K562 (cell line): ENCODE measurements around the gene ZKSCAN8. TPM values are rescaled to one million over a fixed set of nuclear protein-coding genes. Genes with fewer than 3 reads are reported as not detected.
A peak's percentile ranks its signal among the peaks of the same experiment; 100 is the strongest.

Source experiments
- ATAC-seq: fragments of 200-7000 bp; cut with Tn5 transposase; 3 replicates; pipeline ENCODE4 v1.9.1; 2020; ENCODE audit warnings: moderate library complexity
- BruUV-seq: library from RNA; stranded (reverse); fragments of 400-500 nt; replicated peaks from 2 replicates; lab custom pipeline; 2021; lab: Mats Ljungman, UMichigan
- CTCF ChIA-PET: fragments of 300-600 bp; formaldehyde crosslinking; extraction: SDS; loops from one replicate; lab custom pipeline; 2021; ENCODE audit warnings: low intra/inter-chr PET ratio; lab: Yijun Ruan, JAX
- POLR2A ChIA-PET: fragments of 300-600, 350-650 bp; sonication (Branson Sonifier 250); formaldehyde crosslinking; extraction: SDS; loops from one replicate; lab custom pipeline; 2021; ENCODE audit warnings: antibody characterized with exemption, inconsistent platforms; lab: Yijun Ruan, JAX
- DNase-seq, 4 experiments: peaks; one replicate each; pipeline versions ENCODE4 v3.0.0 to v3.0.0-alpha.2; 2011 to 2018; ENCODE audit warnings: low spot score in 3 of 4, mixed read lengths in 3 of 4; ENCODE audit errors: extremely low read depth in 1 of 4
- FAIRE-seq: peaks from 2 replicates; lab custom pipeline; 2011; peaks lifted over from hg19 to GRCh38; lab: Jason Lieb, UNC
- H2AFZ ChIP-seq: 2 replicates; pipeline ENCODE4 v1.6.0; 2011; ENCODE audit warnings: low read depth, low read length, control low read depth, inconsistent platforms
- H3K27ac ChIP-seq: fragments of 200-600 bp; 3 replicates; pipeline ENCODE4 v1.8.0; 2011; ENCODE audit warnings: low read depth, mild to moderate bottlenecking, control low read depth, inconsistent platforms, low read length, moderate library complexity, mixed read lengths; ENCODE audit errors: extremely low read depth
- H3K27me3 ChIP-seq, 2 experiments: fragments of 300-600 bp in 1 of 2; 2 replicates in 1 of 2; 3 replicates in 1 of 2; pipeline versions ENCODE4 v1.6.0 to v1.8.0; 2011; ENCODE audit warnings: inconsistent platforms in 2 of 2, low read length in 2 of 2, mild to moderate bottlenecking in 1 of 2, mixed read lengths in 1 of 2, moderate library complexity in 1 of 2; ENCODE audit not compliant: control insufficient read depth in 2 of 2, insufficient read depth in 2 of 2
- H3K36me3 ChIP-seq: fragments of 300-600 bp; 3 replicates; pipeline ENCODE4 v1.8.0; 2011; ENCODE audit warnings: mild to moderate bottlenecking, low read length, inconsistent platforms; ENCODE audit not compliant: control insufficient read depth, insufficient read depth
- H3K4me1 ChIP-seq, 2 experiments: fragments of 200-600 bp in 1 of 2; replicated peaks in 1 of 2; 2 replicates in 1 of 2; 3 replicates in 1 of 2; pipeline versions ENCODE4 v1.5.1 to v1.8.0; 2011; ENCODE audit warnings: inconsistent platforms in 2 of 2, low read length in 2 of 2, mild to moderate bottlenecking in 1 of 2, mixed read lengths in 1 of 2, moderate library complexity in 1 of 2; ENCODE audit not compliant: control insufficient read depth in 2 of 2, insufficient read depth in 2 of 2
- H3K4me2 ChIP-seq: 2 replicates; pipeline ENCODE4 v1.6.1; 2011; ENCODE audit warnings: low read length, control low read depth, inconsistent platforms, mixed read lengths; ENCODE audit not compliant: insufficient read depth
- H3K4me3 ChIP-seq: fragments of 200-600 bp; sonication (generic), shearing (Covaris generic); 2 replicates; pipeline ENCODE4 v1.5.1; 2016; ENCODE audit warnings: control low read depth, inconsistent platforms
- H3K79me2 ChIP-seq: fragments of 200-600 bp; 3 replicates; pipeline ENCODE4 v1.8.0; 2011; ENCODE audit warnings: low read length, inconsistent platforms; ENCODE audit not compliant: control insufficient read depth, insufficient read depth
- H3K9ac ChIP-seq, 2 experiments: 2 replicates each; pipeline versions ENCODE4 v1.6.0 to v1.6.1; 2011; ENCODE audit warnings: low read depth in 2 of 2, low read length in 2 of 2, control low read depth in 1 of 2, inconsistent platforms in 1 of 2, mild to moderate bottlenecking in 1 of 2, mixed read lengths in 1 of 2; ENCODE audit not compliant: insufficient read depth in 1 of 2
- H3K9me1 ChIP-seq: one replicate; pipeline ENCODE4 v1.6.0; 2011; ENCODE audit warnings: inconsistent platforms, mild to moderate bottlenecking, low read length, moderate library complexity; ENCODE audit not compliant: control insufficient read depth, insufficient read depth
- H3K9me3 ChIP-seq: replicated peaks from 2 replicates; pipeline ENCODE4 v1.5.1; 2011; ENCODE audit warnings: low read depth, low read length, inconsistent platforms; ENCODE audit not compliant: control insufficient read depth, insufficient read depth
- H4K20me1 ChIP-seq: replicated peaks from 2 replicates; pipeline ENCODE4 v1.6.1; 2011; ENCODE audit warnings: low read length, inconsistent platforms, mixed read lengths; ENCODE audit not compliant: control insufficient read depth, insufficient read depth
- HDAC6 ChIP-seq: IDR thresholded peaks from 2 replicates; pipeline ENCODE4 v1.6.1; 2012; ENCODE audit warnings: low read depth, mild to moderate bottlenecking, control low read depth, inconsistent platforms, low read length, moderate library complexity
- NCOA2 ChIP-seq, 2 experiments: fragments of 450-650 bp; IDR thresholded peaks; 2 replicates each; pipeline ENCODE4 v1.6.1; 2018; ENCODE audit warnings: mild to moderate bottlenecking in 2 of 2, moderate library complexity in 1 of 2; ENCODE audit not compliant: partially characterized antibody in 2 of 2
- POLR2H ChIP-seq: IDR thresholded peaks from 2 replicates; pipeline ENCODE4 v1.6.1; 2016; ENCODE audit warnings: missing genetic modification characterization, low read depth, mild to moderate bottlenecking, control low read depth, missing compliant biosample characterization, moderate library complexity
- TRIM28 ChIP-seq: fragments of 450-650 bp; IDR thresholded peaks from 2 replicates; pipeline ENCODE4 v1.6.1; 2017
- ZNF75A ChIP-seq: fragments of 450-650 bp; formaldehyde crosslinking; IDR thresholded peaks from 2 replicates; pipeline ENCODE4 v1.4.0; 2020; ENCODE audit warnings: mild to moderate bottlenecking
- WGBS: fragments of 100-300 bp; shearing (Covaris generic); methylation state at CpG from one replicate; pipeline ENCODE4 v1.1.6; 2016; ENCODE audit warnings: low coverage, mixed read lengths; ENCODE audit not compliant: insufficient coverage; ENCODE audit errors: missing lambda C conversion rate; 5-methylcytosine and 5-hydroxymethylcytosine counted together
- in situ Hi-C: fragments of 300-500 bp; cut with MboI; formaldehyde crosslinking; loops from 4 replicates; pipeline ENCODE4 v1.15.0; 2018; ENCODE audit warnings: inconsistent platforms, mixed read lengths
- intact Hi-C: fragments of 100-400 bp; cut with micrococcal nuclease; formaldehyde crosslinking; loops from 2 replicates; pipeline ENCODE4 v1.14.2; 2022
- polyA plus RNA-seq, 8 experiments: library from polyadenylated mRNA; depleted of rRNA in 4 of 8; stranded (reverse) in 5 of 8; unstranded in 3 of 8; fragments of >200 nt; fragmentation: Nextera tagmentation in 2 of 8; fragmentation: Illumina TruSeq in 1 of 8; extraction: Ambion mirVana in 2 of 8; extraction: Trizol in 1 of 8; gene quantifications; 2 replicates each; pipeline versions ENCODE4 v1.2.1 to v1.2.3, GENCODE V29; 2011 to 2014; ENCODE audit warnings: inconsistent platforms in 1 of 8, missing spikeins in 1 of 8
- total RNA-seq, 7 experiments: library from RNA; depleted of rRNA in 6 of 7; stranded (reverse); fragments of >200 nt in 6 of 7; fragmentation: Illumina TruSeq in 2 of 7; extraction: Trizol in 2 of 7; gene quantifications; 2 replicates each; pipeline versions ENCODE4 v1.2.1 to v1.2.3, GENCODE V29; 2011 to 2021; ENCODE audit warnings: low replicate concordance in 1 of 7

Gene ZKSCAN8
- total and polyA plus RNA-seq, 9 of the 15 experiments (the other 6 are each of a cell fraction or from before 2014, with no cell fraction given), result 3.3 to 37.7 (median 21.7) TPM

- H3K27me3 ChIP-seq, result no peaks in the 10 kb centered on the region
- DNase-seq (no peak), FAIRE-seq (no peak), ATAC-seq (no peak)
- no peaks in the 10 kb centered on the region for H3K9me1 ChIP-seq
- intact Hi-C loops (no loop called here), in situ Hi-C loops (no loop called here)
- TF ChIP-seq POLR2H (tag) (0 out of 2 replicates have a peak, but pooled peaks have one; percentile 37), NCOA2 (IDR thresholded peaks at IDR 0.05; ENCODE audit: partially characterized antibody in 2 of 2) (no peak)
- H3K79me2 ChIP-seq, result no peaks in the 10 kb centered on the region
- no peaks in the 10 kb centered on the region for H4K20me1 ChIP-seq
- BruUV-seq, result no TSS peak
- POLR2A ChIA-PET, result interaction anchor here (1.1 to 1.2 kb wide), 2 partner anchors 219 to 288 kb away, joined by 3 read pairs; a partner anchor contains a TSS
- 89% methylated on average over 3 of the region's 3 CpGs for WGBS
- CTCF ChIA-PET, result no interaction called here
- H3K27ac ChIP-seq, result no peak overlapping the region
- H3K9ac ChIP-seq, result no peak overlapping the region
- no peak overlapping the region for H3K4me3 ChIP-seq
- H3K36me3 ChIP-seq, result peaks cover 25% of the 10 kb centered on the region
- H3K4me1 ChIP-seq, result no peaks in the 10 kb centered on the region
- H2AFZ ChIP-seq, result no peak overlapping the region
- no peaks in the 10 kb centered on the region for H3K9me3 ChIP-seq
- no peak overlapping the region for H3K4me2 ChIP-seq
Measured at GRCh38 chr6:28111964-28112363, 29.7 kb upstream of the ZKSCAN8 start.

DNA sequence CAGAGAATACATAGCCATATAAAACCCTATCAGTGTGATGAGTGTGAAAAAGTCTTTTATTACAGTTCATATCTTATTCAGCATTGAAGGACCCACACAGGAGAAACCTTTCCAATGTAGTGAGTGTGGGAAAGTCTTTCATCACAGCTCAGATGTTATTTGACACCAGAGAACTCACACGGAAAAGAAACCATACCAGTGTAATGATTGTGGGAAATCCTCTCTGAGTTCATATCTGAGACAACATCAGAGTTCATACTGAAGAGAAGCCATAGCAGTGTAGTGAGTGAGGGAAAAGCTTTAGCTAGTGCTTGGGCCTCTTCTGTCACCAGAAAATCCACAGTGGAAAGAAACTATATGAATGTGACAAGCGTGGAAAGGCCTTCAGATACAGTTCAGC lies 25.9 kb upstream of the ZKSCAN8 start:
- H3K79me2 ChIP-seq, result no peaks in the 10 kb centered on the region
- H3K4me3 ChIP-seq, result no peak overlapping the region
- in situ Hi-C loops, result no loop called here
- H3K4me1 ChIP-seq, result no peaks in the 10 kb centered on the region
- H3K27me3 ChIP-seq, result no peaks in the 10 kb centered on the region
- no peak overlapping the region for H3K9ac ChIP-seq
- POLR2A ChIA-PET, result interaction anchor here (0.6 to 3.0 kb wide), 6 partner anchors 11 to 238 kb away, joined by 3 to 17 read pairs (median 4); a partner anchor contains a TSS
- WGBS, result 49% methylated on average over 2 of the region's 2 CpGs
- H3K4me2 ChIP-seq, result no peak overlapping the region
- H3K36me3 ChIP-seq, result peaks cover 61% of the 10 kb centered on the region
- ATAC-seq, result no peak
- no peaks in the 10 kb centered on the region for H4K20me1 ChIP-seq
- no peaks in the 10 kb centered on the region for H3K9me3 ChIP-seq
- CTCF ChIA-PET, result no interaction called here
- TF ChIP-seq HDAC6, result no peak
- peak; percentile 96 for TF ChIP-seq ZNF75A (CRISPR knock-in tag)
- peak; percentile 72; the same call in 1 of the 2 replicates for TF ChIP-seq TRIM28
- TF ChIP-seq, all 486 proteins: peak for 2
- BruUV-seq, result no TSS peak
- Histone ChIP-seq H2AFZ (no peak overlapping the region), H3K27ac (no peak overlapping the region), H3K9me1 (no peaks in the 10 kb centered on the region)
- intact Hi-C loops, result no loop called here
- FAIRE-seq (no peak), DNase-seq (no peak)
